OCI-LY1 (cell line): Measurements from ENCODE around the gene NME3.

ENCODE experiments used
- CTCF ChIP-seq: fragments of 200-600 bp; sonication (generic), shearing (Covaris generic); IDR thresholded peaks from 2 replicates; pipeline ENCODE4 v1.5.1; 2017; ENCODE audit warnings: mild to moderate bottlenecking, antibody characterized with exemption, low read length, moderate library complexity, mixed read lengths
- EZH2 ChIP-seq: fragments of 200-600 bp; sonication (generic), shearing (Covaris generic); IDR thresholded peaks from 2 replicates; pipeline ENCODE4 v1.8.0; 2017; ENCODE audit warnings: borderline replicate concordance, mixed run types, mild to moderate bottlenecking, antibody characterized with exemption, low read length, moderate library complexity, mixed read lengths

GRCh38 chr16:1766701-1767100, 4.6 kb downstream of the NME3 start:
- no peak for TF ChIP-seq CTCF
- no peak for TF ChIP-seq EZH2
